Measurements from ENCODE around the gene COL3A1.

GRCh38 chr2:189050165-189050712 is 76.1 kb downstream of the COL3A1 start:
- no peak for TF ChIP-seq POLR2A (IDR thresholded peaks at IDR 0.05)
- TF ChIP-seq POLR2AphosphoS5 (IDR thresholded peaks at IDR 0.05): no peak
- TF ChIP-seq CTCF (IDR thresholded peaks at IDR 0.05): no peak

All from breast epithelium (tissue), 3 donors.